B cell (primary cell): ENCODE results near the gene SLC16A6.

Experiments used
- CTCF ChIP-seq: fragments of 200-600 bp; IDR thresholded peaks from one replicate; pipeline ENCODE4 v1.8.0; 2022; ENCODE audit warnings: antibody characterized with exemption, mild to moderate bottlenecking
- EZH2 ChIP-seq: IDR thresholded peaks from 2 replicates; pipeline ENCODE4 v1.6.1; 2012; ENCODE audit warnings: borderline replicate concordance, low read depth, mild to moderate bottlenecking, moderate library complexity, low read length; ENCODE audit not compliant: insufficient read depth, poor library complexity, severe bottlenecking

GRCh38 chr17:68307443-68307842 lies 16.5 kb upstream of the SLC16A6 start:
- no peak for TF ChIP-seq CTCF
- TF ChIP-seq EZH2, result no peak
